Bronchial epithelial cell (primary cell): Measurements from ENCODE around the gene CRIP3. TPM values are rescaled to one million over a fixed set of nuclear protein-coding genes. Genes with fewer than 3 reads are reported as not detected.

Experiments
- DNase-seq: peaks from one replicate; pipeline ENCODE4 v3.0.0-alpha.2; 2010; ENCODE audit warnings: low read depth
- FAIRE-seq: peaks from 2 replicates; lab custom pipeline; 2011; peaks lifted over from hg19 to GRCh38; lab: Jason Lieb, UNC
- H3K27me3 ChIP-seq: 2 replicates; pipeline ENCODE4 v1.5.1; 2011; ENCODE audit warnings: low read length; ENCODE audit not compliant: control insufficient read depth, insufficient read depth
- H3K36me3 ChIP-seq: 2 replicates; pipeline ENCODE4 v1.5.1; 2011; ENCODE audit warnings: low read length; ENCODE audit not compliant: control insufficient read depth, insufficient read depth
- H3K4me3 ChIP-seq: 2 replicates; pipeline ENCODE4 v1.5.1; 2011; ENCODE audit warnings: mild to moderate bottlenecking, low read depth, low read length, control low read depth
- total RNA-seq: library from RNA; depleted of rRNA; stranded (reverse); fragments of >200 nt; gene quantifications from 2 replicates; pipeline ENCODE4 v1.2.1, GENCODE V29; 2014
- TF ChIP-seq, protein P1 (sequence below): IDR thresholded peaks from 2 replicates; pipeline ENCODE4 v1.5.1; 2011; ENCODE audit warnings: mild to moderate bottlenecking, moderate library complexity, low read length, control low read depth, inconsistent platforms; ENCODE audit not compliant: insufficient read depth, severe bottlenecking

Gene CRIP3
- total RNA-seq, 1 donor from 2014 or later, result not detected

DNA sequence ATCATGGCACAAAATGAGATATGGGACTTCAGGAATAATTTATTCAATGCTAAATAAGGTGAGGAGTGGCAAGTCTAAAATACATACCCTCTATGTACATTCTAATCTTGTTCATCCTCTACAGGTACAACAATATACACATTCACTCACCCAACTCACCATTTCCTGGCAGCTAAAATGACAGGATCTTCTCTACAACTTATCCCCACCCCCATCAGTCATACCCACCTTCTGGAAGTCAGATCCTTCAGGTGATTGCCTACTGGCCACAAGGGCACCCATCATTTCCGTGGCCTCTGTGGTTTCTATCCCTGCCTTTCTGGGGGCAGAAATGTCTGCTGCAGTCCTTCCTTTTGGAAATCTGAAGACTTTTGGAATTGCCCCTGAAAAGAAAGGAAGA lies 22.8 kb upstream of the CRIP3 start:
- Histone ChIP-seq H3K36me3 (no peaks in the 10 kb centered on the region), H3K4me3 (no peak overlapping the region), H3K27me3 (no peaks in the 10 kb centered on the region)
- DNase-seq (no peak), FAIRE-seq (no peak)
- TF ChIP-seq, protein P1, sequence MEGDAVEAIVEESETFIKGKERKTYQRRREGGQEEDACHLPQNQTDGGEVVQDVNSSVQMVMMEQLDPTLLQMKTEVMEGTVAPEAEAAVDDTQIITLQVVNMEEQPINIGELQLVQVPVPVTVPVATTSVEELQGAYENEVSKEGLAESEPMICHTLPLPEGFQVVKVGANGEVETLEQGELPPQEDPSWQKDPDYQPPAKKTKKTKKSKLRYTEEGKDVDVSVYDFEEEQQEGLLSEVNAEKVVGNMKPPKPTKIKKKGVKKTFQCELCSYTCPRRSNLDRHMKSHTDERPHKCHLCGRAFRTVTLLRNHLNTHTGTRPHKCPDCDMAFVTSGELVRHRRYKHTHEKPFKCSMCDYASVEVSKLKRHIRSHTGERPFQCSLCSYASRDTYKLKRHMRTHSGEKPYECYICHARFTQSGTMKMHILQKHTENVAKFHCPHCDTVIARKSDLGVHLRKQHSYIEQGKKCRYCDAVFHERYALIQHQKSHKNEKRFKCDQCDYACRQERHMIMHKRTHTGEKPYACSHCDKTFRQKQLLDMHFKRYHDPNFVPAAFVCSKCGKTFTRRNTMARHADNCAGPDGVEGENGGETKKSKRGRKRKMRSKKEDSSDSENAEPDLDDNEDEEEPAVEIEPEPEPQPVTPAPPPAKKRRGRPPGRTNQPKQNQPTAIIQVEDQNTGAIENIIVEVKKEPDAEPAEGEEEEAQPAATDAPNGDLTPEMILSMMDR, result no peak

DNA sequence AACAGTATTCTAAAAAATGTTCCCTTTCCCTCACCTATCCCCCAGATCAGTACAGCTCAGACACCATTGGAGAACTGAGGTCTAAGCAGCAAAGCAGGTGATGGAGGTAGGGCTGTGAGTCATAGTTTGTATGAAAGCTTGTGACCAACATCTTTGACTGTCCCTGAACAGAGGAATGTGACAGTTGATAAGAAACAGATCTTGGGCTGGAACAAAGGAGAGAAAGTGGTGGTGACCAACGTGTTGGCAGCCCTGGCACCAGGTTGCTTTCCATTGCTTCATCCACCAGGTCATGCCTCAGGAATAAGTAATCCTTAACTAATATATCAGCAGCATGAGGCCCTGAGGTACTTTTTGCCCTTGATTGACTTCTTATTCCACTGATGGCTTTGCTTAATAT lies 19.9 kb upstream of the CRIP3 start:
- no peaks in the 10 kb centered on the region for H3K36me3 ChIP-seq
- TF ChIP-seq, protein P1, result no peak
- FAIRE-seq (no peak), DNase-seq (no peak)
- no peaks in the 10 kb centered on the region for H3K27me3 ChIP-seq
- no peak overlapping the region for H3K4me3 ChIP-seq

DNA sequence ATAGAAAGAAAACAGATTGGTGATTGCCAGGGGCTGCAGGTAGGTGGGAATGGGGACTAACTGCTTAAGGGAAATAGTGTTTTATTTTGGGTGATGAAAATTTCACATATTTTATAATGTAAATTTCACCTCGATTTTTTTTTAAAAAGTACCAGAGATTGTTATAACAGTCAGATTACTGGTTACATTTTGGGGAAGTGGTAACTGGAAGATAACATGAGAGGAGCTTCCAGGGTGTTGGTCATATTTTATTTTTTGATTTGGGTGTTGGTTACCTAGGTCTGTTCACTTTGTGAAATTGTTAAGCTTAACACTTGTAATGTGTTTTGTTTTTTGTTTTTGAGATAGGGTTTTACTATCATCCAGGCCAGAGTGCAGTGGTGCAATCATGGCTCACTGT lies 17.2 kb upstream of the CRIP3 start:
- Histone ChIP-seq H3K36me3 (no peaks in the 10 kb centered on the region), H3K4me3 (no peak overlapping the region), H3K27me3 (no peaks in the 10 kb centered on the region)
- DNase-seq, result no peak
- no peak for FAIRE-seq
- TF ChIP-seq, protein P1, result no peak

DNA sequence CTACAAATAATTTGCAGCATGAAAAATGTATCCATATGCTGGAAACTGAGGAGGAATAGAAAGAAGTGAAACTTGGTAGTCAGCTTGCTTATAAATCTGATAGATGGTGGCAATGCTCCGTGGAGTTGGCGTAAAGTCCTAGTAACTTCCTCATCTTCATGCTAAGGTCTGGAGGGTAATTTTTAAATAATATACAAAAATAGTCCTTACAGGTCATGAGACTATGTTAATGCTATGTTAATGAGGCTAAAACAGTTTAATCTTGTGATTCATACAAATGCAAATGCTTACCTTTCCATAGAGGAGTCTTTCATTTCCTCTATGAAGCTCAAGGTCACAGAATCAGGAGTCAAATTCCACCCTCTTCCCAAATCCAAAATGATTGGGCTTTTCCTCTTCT lies 9.4 kb upstream of the CRIP3 start:
- no peaks in the 10 kb centered on the region for H3K36me3 ChIP-seq
- TF ChIP-seq, protein P1, result no peak
- no peaks in the 10 kb centered on the region for H3K27me3 ChIP-seq
- no peak overlapping the region for H3K4me3 ChIP-seq
- DNase-seq, result no peak
- no peak for FAIRE-seq

DNA sequence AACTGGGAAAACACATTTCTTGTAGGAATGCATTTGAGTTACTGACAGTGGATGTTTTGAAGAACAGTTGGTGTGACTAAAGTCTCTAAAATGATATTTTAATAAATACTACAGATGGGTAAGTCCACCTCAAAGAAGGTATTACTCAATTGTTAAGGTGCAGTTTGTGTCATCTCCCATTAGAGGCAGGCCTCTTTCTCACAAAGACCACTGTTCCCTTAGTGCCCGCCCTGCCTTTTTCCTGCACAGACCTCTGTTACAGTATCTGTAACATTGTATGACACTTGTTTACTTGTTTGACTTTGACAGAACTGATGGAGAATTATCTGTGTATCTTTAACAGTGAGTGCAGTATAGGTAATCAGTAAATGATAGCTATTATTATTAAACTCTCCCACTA lies 5.2 kb upstream of the CRIP3 start:
- Histone ChIP-seq H3K27me3 (no peaks in the 10 kb centered on the region), H3K4me3 (no peak overlapping the region), H3K36me3 (no peaks in the 10 kb centered on the region)
- TF ChIP-seq, protein P1, result no peak
- no peak for DNase-seq
- FAIRE-seq, result no peak

DNA sequence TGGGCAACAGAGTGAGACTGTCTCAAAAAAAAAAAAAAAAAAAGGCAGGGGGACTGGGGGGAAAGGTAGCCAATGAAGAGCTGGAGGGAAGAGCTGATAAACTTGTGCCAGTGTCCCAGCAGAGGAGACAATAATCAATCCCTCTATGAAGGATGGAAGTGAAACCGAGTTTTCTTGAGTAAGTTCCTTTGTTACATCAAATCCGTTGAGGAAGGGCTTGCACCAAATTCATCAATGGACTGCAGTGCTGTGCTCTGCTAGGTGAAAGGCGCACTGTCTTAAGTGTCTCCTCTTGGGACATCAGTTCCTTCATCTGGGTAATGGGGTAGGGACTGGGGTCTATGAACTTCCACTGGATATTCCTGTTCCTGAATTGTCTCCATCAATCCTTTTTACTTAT lies 3.0 kb upstream of the CRIP3 start:
- Histone ChIP-seq H3K4me3 (no peak overlapping the region), H3K27me3 (no peaks in the 10 kb centered on the region), H3K36me3 (no peaks in the 10 kb centered on the region)
- no peak for DNase-seq
- FAIRE-seq, result no peak
- TF ChIP-seq, protein P1, result no peak
